Endometrial microvascular endothelial cells (primary cell): ENCODE measurements around the gene ASB13. TPM values are rescaled to one million over a fixed set of nuclear protein-coding genes. Genes with fewer than 3 reads are reported as not detected.

Experiments used
- in situ Hi-C: cut with HindIII; loops from 2 replicates; pipeline ENCODE4 v1.10.0; 2017; ENCODE audit warnings: low sequenced_read_pairs, low pct_unique_long_range_greater_than_20kb; ENCODE audit errors: inconsistent ontology term
- total RNA-seq: library from RNA; depleted of rRNA; stranded (reverse); fragments of >200 nt; gene quantifications from one replicate; pipeline ENCODE4 v1.2.3, GENCODE V29; 2015; ENCODE audit errors: inconsistent ontology term

The ASB13 gene
- total RNA-seq, 1 donor from 2014 or later, result 10.3 TPM

- in situ Hi-C loops, result no loop called here
Measured at GRCh38 chr10:5614155-5614721, 52.2 kb downstream of the ASB13 start.

- in situ Hi-C loops, result no loop called here
Measured at GRCh38 chr10:5613481-5614154, 52.8 kb downstream of the ASB13 start.

GRCh38 chr10:5611899-5612680 lies 54.3 kb downstream of the ASB13 start:
- in situ Hi-C loops, result no loop called here

GRCh38 chr10:5609952-5610616 lies 56.3 kb downstream of the ASB13 start:
- in situ Hi-C loops, result no loop called here

GRCh38 chr10:5608608-5609220 lies 57.7 kb downstream of the ASB13 start:
- in situ Hi-C loops, result no loop called here

GRCh38 chr10:5607594-5607993 lies 58.8 kb downstream of the ASB13 start:
- in situ Hi-C loops, result no loop called here

GRCh38 chr10:5606864-5607263 lies 59.5 kb downstream of the ASB13 start:
- in situ Hi-C loops, result no loop called here

- in situ Hi-C loops, result no loop called here
Measured at GRCh38 chr10:5606321-5606720, 60.1 kb downstream of the ASB13 start.

- in situ Hi-C loops, result no loop called here
Measured at GRCh38 chr10:5604961-5605360, 61.4 kb downstream of the ASB13 start.

GRCh38 chr10:5604236-5604925 lies 62.0 kb downstream of the ASB13 start:
- in situ Hi-C loops, result no loop called here

GRCh38 chr10:5603848-5604170 lies 62.6 kb downstream of the ASB13 start:
- in situ Hi-C loops, result no loop called here

GRCh38 chr10:5603091-5603847 lies 63.1 kb downstream of the ASB13 start:
- in situ Hi-C loops, result no loop called here

- in situ Hi-C loops, result no loop called here
Measured at GRCh38 chr10:5601826-5602495, 64.4 kb downstream of the ASB13 start.

GRCh38 chr10:5600908-5601307 lies 65.5 kb downstream of the ASB13 start:
- in situ Hi-C loops, result no loop called here

GRCh38 chr10:5599613-5600520 lies 66.5 kb downstream of the ASB13 start:
- in situ Hi-C loops, result no loop called here

- in situ Hi-C loops, result no loop called here
Measured at GRCh38 chr10:5598085-5598690, 68.2 kb downstream of the ASB13 start.
